GM12878 (cell line): ENCODE results near the gene PHOX2A. TPM values are rescaled to one million over a fixed set of nuclear protein-coding genes. Genes with fewer than 3 reads are reported as not detected.

Experiments
- CBX3 ChIP-seq: fragments of 200-600 bp; sonication (generic); IDR thresholded peaks from 2 replicates; pipeline ENCODE4 v1.6.1; 2016; ENCODE audit warnings: low read depth, borderline replicate concordance
- CREB1 ChIP-seq: IDR thresholded peaks from 2 replicates; pipeline ENCODE4 v1.6.1; 2012; ENCODE audit warnings: low read depth, mild to moderate bottlenecking, inconsistent platforms
- ETV6 ChIP-seq, 2 experiments: fragments of 450-650 bp in 1 of 2; IDR thresholded peaks in 1 of 2; conservative IDR thresholded peaks in 1 of 2; 2 replicates each; pipeline ENCODE4 v1.6.1; 2014; ENCODE audit warnings: antibody characterized with exemption in 1 of 2, borderline replicate concordance in 1 of 2, low read depth in 1 of 2, mild to moderate bottlenecking in 1 of 2, moderate library complexity in 1 of 2
- HDAC6 ChIP-seq: fragments of 200-600 bp; sonication (generic); IDR thresholded peaks from one replicate; pipeline ENCODE4 v1.8.0; 2017; ENCODE audit warnings: antibody characterized with exemption; ENCODE audit not compliant: unreplicated experiment
- IKZF1 ChIP-seq: fragments of 450-650 bp; conservative IDR thresholded peaks from 2 replicates; pipeline ENCODE4 v1.6.1; 2017; ENCODE audit warnings: antibody characterized with exemption, mild to moderate bottlenecking
- KAT2A ChIP-seq: conservative IDR thresholded peaks from 2 replicates; pipeline ENCODE4 v1.6.1; 2011; ENCODE audit warnings: low read depth, low read length; ENCODE audit not compliant: control insufficient read depth
- MEF2A ChIP-seq: IDR thresholded peaks from 2 replicates; pipeline ENCODE4 v1.6.1; 2011; ENCODE audit warnings: low read depth, mild to moderate bottlenecking, low read length, moderate library complexity; ENCODE audit not compliant: insufficient read depth
- MYC ChIP-seq: IDR thresholded peaks from 2 replicates; pipeline ENCODE4 v1.6.1; 2011; ENCODE audit warnings: mild to moderate bottlenecking, low read length, moderate library complexity, inconsistent platforms; ENCODE audit not compliant: insufficient read depth, insufficient replicate concordance, insufficient read length, severe bottlenecking
- NKRF ChIP-seq: fragments of 450-650 bp; conservative IDR thresholded peaks from 2 replicates; pipeline ENCODE4 v1.6.1; 2017; ENCODE audit warnings: mild to moderate bottlenecking, moderate library complexity
- NR2F1 ChIP-seq: fragments of 450-650 bp; conservative IDR thresholded peaks from 2 replicates; pipeline ENCODE4 v1.6.1; 2017; ENCODE audit warnings: mild to moderate bottlenecking
- POLR2A ChIP-seq: IDR thresholded peaks from 2 replicates; pipeline ENCODE4 v1.6.1; 2011; ENCODE audit warnings: low read depth, mild to moderate bottlenecking, low read length
- RAD51 ChIP-seq: fragments of 450-650 bp; IDR thresholded peaks from 2 replicates; pipeline ENCODE4 v1.6.1; 2016; ENCODE audit warnings: moderate library complexity, mild to moderate bottlenecking, inconsistent platforms
- RFX5 ChIP-seq: IDR thresholded peaks from 2 replicates; pipeline ENCODE4 v1.6.1; 2011; ENCODE audit warnings: low read depth, low read length, improper control_type of control experiment
- RUNX3 ChIP-seq: IDR thresholded peaks from 2 replicates; pipeline ENCODE4 v1.6.1; 2012; ENCODE audit warnings: low read length, inconsistent platforms
- SMARCA5 ChIP-seq: fragments of 450-650 bp; IDR thresholded peaks from 2 replicates; pipeline ENCODE4 v1.6.1; 2017; ENCODE audit warnings: mild to moderate bottlenecking
- SRF ChIP-seq, 2 experiments: IDR thresholded peaks; 2 replicates each; pipeline ENCODE4 v1.6.1; 2011; ENCODE audit warnings: low read depth in 2 of 2, low read length in 2 of 2, mild to moderate bottlenecking in 1 of 2, moderate library complexity in 1 of 2
- TCF12 ChIP-seq: IDR thresholded peaks from 2 replicates; pipeline ENCODE4 v1.6.1; 2011; ENCODE audit warnings: low read depth, mild to moderate bottlenecking, low read length
- USF1 ChIP-seq: IDR thresholded peaks from 2 replicates; pipeline ENCODE4 v1.6.1; 2011; ENCODE audit warnings: borderline replicate concordance, low read depth, mild to moderate bottlenecking, moderate library complexity, mixed read lengths, low read length; ENCODE audit not compliant: insufficient read depth; ENCODE audit errors: extremely low read length
- YY1 ChIP-seq: IDR thresholded peaks from 2 replicates; pipeline ENCODE4 v1.6.1; 2011; ENCODE audit warnings: low read depth, mild to moderate bottlenecking, low read length
- ZSCAN29 ChIP-seq: fragments of 450-650 bp; IDR thresholded peaks from 2 replicates; pipeline ENCODE4 v1.6.1; 2017; ENCODE audit warnings: mild to moderate bottlenecking, moderate library complexity
- polyA plus RNA-seq, 11 experiments: library from polyadenylated mRNA; depleted of rRNA in 4 of 11; unstranded in 6 of 11; stranded (reverse) in 5 of 11; fragments of >200 nt; fragmentation: Nextera tagmentation in 4 of 11; fragmentation: Illumina TruSeq in 1 of 11; extraction: Ambion mirVana in 4 of 11; extraction: Trizol in 1 of 11; gene quantifications; 1 replicate in 1 of 11; 2 replicates in 10 of 11; pipeline versions ENCODE4 v1.2.1 to v1.2.3, GENCODE V29; 2011 to 2016; ENCODE audit warnings: inconsistent platforms in 2 of 11, missing spikeins in 2 of 11, low read depth in 1 of 11
- total RNA-seq, 4 experiments: library from RNA; depleted of rRNA in 3 of 4; stranded (reverse); fragments of >200 nt in 3 of 4; fragmentation: Illumina TruSeq in 1 of 4; extraction: Trizol in 1 of 4; gene quantifications; 2 replicates each; pipeline versions ENCODE4 v1.2.1 to v1.2.3, GENCODE V29; 2013 to 2021
- TF ChIP-seq, protein P1 (sequence below): fragments of 450-650 bp; IDR thresholded peaks from 2 replicates; pipeline ENCODE4 v1.6.1; 2018; ENCODE audit warnings: mild to moderate bottlenecking, low read depth, moderate library complexity; ENCODE audit not compliant: partially characterized antibody
- TF ChIP-seq, protein P2 (sequence below): fragments of 450-650 bp; formaldehyde crosslinking; IDR thresholded peaks from 2 replicates; pipeline ENCODE4 v1.4.0; 2022; ENCODE audit warnings: mild to moderate bottlenecking, moderate library complexity

The PHOX2A gene
- total and polyA plus RNA-seq, 10 of the 15 experiments (the other 5 are each of a cell fraction or from before 2014, with no cell fraction given) = not detected

GRCh38 chr11:72222907-72223614 lies 20.9 kb downstream of the PHOX2A start (continued):
- TF ChIP-seq, protein P1, sequence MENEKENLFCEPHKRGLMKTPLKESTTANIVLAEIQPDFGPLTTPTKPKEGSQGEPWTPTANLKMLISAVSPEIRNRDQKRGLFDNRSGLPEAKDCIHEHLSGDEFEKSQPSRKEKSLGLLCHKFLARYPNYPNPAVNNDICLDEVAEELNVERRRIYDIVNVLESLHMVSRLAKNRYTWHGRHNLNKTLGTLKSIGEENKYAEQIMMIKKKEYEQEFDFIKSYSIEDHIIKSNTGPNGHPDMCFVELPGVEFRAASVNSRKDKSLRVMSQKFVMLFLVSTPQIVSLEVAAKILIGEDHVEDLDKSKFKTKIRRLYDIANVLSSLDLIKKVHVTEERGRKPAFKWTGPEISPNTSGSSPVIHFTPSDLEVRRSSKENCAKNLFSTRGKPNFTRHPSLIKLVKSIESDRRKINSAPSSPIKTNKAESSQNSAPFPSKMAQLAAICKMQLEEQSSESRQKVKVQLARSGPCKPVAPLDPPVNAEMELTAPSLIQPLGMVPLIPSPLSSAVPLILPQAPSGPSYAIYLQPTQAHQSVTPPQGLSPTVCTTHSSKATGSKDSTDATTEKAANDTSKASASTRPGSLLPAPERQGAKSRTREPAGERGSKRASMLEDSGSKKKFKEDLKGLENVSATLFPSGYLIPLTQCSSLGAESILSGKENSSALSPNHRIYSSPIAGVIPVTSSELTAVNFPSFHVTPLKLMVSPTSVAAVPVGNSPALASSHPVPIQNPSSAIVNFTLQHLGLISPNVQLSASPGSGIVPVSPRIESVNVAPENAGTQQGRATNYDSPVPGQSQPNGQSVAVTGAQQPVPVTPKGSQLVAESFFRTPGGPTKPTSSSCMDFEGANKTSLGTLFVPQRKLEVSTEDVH = no peak
- TF ChIP-seq, protein P2, sequence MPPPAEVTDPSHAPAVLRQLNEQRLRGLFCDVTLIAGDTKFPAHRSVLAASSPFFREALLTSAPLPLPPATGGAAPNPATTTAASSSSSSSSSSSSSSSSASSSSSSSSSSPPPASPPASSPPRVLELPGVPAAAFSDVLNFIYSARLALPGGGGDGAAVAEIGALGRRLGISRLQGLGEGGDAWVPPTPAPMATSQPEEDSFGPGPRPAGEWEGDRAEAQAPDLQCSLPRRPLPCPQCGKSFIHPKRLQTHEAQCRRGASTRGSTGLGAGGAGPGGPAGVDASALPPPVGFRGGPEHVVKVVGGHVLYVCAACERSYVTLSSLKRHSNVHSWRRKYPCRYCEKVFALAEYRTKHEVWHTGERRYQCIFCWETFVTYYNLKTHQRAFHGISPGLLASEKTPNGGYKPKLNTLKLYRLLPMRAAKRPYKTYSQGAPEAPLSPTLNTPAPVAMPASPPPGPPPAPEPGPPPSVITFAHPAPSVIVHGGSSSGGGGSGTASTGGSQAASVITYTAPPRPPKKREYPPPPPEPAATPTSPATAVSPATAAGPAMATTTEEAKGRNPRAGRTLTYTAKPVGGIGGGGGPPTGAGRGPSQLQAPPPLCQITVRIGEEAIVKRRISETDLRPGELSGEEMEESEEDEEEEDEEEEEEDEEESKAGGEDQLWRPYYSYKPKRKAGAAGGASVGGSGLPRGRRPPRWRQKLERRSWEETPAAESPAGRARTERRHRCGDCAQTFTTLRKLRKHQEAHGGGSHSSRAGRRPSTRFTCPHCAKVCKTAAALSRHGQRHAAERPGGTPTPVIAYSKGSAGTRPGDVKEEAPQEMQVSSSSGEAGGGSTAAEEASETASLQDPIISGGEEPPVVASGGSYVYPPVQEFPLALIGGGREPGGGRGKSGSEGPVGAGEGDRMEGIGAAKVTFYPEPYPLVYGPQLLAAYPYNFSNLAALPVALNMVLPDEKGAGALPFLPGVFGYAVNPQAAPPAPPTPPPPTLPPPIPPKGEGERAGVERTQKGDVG (CRISPR knock-in tag) = no peak
- TF ChIP-seq SRF (IDR thresholded peaks at IDR 0.05; ENCODE audit: low read depth in 2 of 2, low read length in 2 of 2) (peak; percentile 57 to 89; a peak in 3 of 4 replicates), RFX5 (no peak), CBX3 (no peak), NKRF (no peak; the same call in 1 of the 2 replicates), USF1 (no peak), ZSCAN29 (no peak), KAT2A (no peak), ETV6 (conservative IDR thresholded peaks at IDR 0.05 in 1 of 2, IDR thresholded peaks at IDR 0.05 in 1 of 2; ENCODE audit: borderline replicate concordance in 1 of 2, low read depth in 1 of 2) (no peak), POLR2A (peak; percentile 66; the same call in 1 of the 2 replicates), NR2F1 (no peak), MEF2A (peak; percentile 47; the same call in 1 of the 2 replicates), CREB1 (peak; percentile 10), RAD51 (no peak), SMARCA5 (no peak), IKZF1 (no peak; the same call in 1 of the 2 replicates), YY1 (0 out of 2 replicates have a peak, but pooled peaks have one; percentile 7), TCF12 (0 out of 2 replicates have a peak, but pooled peaks have one; percentile 15), RUNX3 (peak; percentile 46), MYC (no peak), HDAC6 (no peak)
